A549 treated with RU486 at 1 μM for 4 hours (cell line): ENCODE data around the gene OGDH. TPM values are rescaled to one million over a fixed set of nuclear protein-coding genes. Genes with fewer than 3 reads are reported as not detected.

Experiments used
- total RNA-seq: library from RNA; stranded (reverse); fragments of 200-300 nt; extraction: Qiagen RNA extraction; gene quantifications from 5 replicates; pipeline ENCODE4 v1.2.3, GENCODE V29; 2022; ENCODE audit warnings: low read depth

Gene OGDH
- total RNA-seq = 25.8 to 28.8 TPM (median 27.5 TPM) in 5 replicates

DNA sequence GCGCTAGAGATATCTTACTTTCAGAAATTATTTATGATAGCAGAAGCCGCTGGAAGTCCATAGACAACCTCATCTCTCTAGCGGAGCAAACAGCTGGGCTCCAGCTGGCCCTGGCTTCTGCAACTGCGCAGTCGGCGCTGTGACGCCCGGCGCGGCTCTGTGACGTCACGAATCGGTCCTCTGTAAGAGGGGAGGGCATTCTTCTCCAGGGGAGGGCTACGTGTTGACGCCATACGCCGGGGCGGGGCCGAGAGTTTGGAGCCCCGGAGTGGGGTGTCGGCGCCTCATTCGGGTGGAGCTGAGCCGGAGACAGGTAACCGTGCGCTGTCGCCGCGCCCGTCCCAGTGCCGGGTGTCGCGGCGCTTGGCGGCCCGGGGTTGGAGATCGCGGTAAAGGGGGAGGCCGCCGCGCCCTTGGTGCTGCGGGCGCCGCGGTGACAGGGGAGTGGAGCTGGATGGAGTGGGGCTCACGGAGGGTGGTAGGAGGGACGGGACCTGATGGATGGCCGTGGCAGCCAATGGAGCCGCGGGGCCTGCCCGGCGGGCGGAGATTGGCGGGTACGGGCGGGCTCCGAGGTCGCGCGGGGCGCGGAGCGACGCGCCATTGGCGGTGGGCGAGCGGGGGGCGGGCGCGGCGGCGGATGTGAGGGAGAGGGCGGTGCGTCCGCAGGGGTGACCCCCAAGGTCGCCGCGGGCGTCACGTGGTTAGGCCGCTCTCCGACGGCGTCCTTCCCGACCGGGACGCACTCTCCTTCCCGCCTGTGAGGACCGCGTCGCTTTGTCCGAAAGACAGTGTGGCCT, at the start of gene OGDH:
TSS of gene OGDH (plus strand) at position 287 of the 800 bp plus-strand sequence. CDS start 17,717 bp downstream, outside the sequence.

DNA sequence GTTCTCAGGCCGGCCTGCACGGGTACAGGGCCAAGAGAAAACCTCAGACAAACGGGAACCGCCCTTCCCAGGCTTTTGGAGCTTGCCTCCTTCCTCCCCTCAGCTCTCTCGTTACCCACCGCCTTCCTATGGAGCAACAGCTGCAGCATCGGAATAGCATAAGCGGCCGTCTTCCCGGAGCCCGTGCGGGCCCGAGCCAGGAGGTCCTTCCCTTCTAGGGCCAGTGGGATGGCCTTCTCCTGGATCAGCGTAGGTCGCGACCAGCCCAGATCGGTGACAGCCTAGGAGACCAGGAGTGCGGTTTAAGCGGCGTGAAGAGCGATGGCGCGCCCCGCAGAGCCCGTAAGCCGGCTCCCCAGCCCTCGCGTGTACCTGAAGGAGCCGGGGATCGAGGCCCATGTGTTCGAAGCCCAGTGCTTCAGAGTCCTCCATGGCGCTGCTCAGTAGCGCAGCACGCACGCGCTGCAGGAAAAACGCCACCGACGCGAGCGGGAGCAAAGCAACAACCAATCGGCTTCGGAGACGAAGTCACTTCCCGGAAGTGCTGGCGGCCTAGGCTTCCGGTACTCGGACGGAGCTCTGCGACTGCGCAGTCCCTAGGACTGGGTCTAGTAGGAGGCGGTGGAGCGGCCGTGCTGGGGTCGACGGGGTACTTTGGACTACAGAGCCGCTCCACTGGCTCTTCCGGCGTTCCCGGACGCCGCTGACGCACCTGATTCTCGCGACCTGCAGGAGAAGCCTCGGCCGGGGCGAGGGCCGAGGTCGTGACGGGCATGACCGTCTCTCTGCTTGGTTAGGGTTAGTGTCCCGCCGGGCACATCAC, 32.8 kb upstream of the OGDH start, which contains the start of gene DDX56:
TSS of gene DDX56 (minus strand) at position 445 of the 823 bp plus-strand sequence. CDS start at position 432, 13 bp downstream.

DNA sequence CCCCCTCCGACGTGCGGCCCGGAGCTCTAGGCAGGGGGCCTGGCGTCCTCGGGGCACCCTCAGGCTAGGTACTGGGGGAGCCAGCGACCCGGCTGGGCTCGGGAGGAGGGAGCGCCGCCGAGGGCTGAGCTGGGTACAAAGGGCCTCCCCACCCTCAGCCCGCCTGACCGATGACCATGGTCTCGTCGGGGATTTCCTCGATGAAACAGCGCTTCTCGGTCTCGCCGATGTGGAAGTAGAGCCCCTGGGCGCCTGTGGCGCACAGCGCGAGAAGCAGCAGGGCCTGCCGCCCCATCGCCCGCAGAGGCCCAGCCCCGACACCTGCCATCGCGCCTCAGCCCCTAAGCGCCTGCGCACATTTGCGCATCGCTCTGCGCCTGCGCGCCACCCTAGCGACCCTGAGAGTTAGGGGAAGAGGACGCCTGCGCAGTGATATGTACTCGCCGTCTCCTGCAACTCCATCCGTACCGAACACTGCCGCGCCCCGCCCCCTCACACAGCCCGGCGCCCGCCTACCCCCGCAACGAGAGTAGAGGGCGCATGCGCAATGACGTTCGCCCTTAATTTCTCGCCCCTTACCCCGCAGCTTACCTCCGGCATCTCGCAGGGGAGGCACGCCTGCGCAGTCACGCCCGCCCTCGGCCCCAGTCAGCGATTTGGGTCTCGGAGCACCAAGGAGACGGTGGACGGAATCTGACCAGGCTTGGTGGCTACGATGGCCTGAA, 24.4 kb upstream of the OGDH start, which contains the start of gene TMED4:
TSS of gene TMED4 (minus strand) at position 353 of the 725 bp plus-strand sequence. CDS start at position 328, 25 bp downstream.

DNA sequence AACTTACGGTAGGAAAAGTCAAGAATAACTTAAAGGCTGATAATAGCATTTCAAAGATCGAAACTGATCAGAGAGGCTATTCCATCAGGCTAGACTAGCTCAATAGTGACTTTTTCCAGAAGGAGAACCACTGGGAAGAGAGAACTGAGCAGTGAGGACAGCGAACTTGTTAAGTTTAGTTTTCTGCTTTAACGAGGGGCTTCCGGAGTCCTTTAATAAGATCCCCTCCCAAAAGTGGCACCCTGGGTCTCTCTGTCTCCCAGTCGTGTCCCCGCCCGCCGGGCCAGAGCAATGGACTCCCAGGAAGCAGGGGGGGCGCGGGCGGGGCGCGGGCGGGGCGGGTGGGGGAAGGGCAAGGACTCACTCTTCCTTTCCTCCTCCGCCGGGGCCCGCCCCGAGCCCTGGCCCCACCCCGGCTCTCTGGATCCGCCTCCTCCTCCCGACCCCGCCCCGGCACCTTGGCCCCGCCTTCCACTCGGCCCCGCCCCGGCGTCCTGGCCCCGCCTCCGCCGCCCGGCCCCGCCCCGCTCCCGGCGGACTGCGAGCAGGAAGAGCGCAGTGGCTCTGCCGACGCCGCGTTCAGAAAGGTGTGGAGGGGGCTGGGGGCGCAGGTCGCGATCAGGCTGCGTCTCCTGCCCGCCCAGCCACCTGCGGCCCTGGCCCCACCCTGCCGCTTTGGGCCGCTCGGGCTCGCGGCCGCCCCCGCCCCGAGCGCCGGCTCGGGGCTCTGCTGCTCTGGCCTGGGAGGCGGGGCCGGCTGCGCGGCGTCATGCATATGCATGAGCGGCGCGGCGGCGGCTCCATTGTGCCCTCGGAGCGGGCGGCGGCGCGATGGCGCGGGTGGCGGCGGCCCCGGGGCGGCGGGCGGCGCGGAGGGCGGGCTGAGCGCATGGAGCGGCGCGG, 141.9 kb downstream of the OGDH start, which contains the start of gene ZMIZ2:
TSS of gene ZMIZ2 (plus strand) at position 803 of the 903 bp plus-strand sequence. CDS start 7,403 bp downstream, outside the sequence.

Other genes starting within 250 kb of the OGDH start
- gene NUDCD3, start 116.0 kb upstream of the OGDH start, total RNA-seq = 46.4 to 55.1 TPM (median 50.4 TPM) in 5 replicates
- 0.05 to 0.14 TPM (median 0.06 TPM) in 5 replicates for gene NPC1L1, start 65.3 kb upstream of the OGDH start, total RNA-seq
- gene DDX56, start 32.7 kb upstream of the OGDH start, total RNA-seq = 105 to 160 TPM (median 125 TPM) in 5 replicates
- gene TMED4, start 24.4 kb upstream of the OGDH start, total RNA-seq = 44.7 to 54.7 TPM (median 50.0 TPM) in 5 replicates
- 21.0 to 36.2 TPM (median 30.9 TPM) in 5 replicates for gene ZMIZ2, start 142.2 kb downstream of the OGDH start, total RNA-seq
- 4,931 to 6,299 TPM (median 5,230 TPM) in 5 replicates for gene PPIA, start 190.1 kb downstream of the OGDH start, total RNA-seq
- gene H2AZ2, start 241.5 kb downstream of the OGDH start, total RNA-seq = 216 to 267 TPM (median 250 TPM) in 5 replicates